SK-N-SH (cell line): ENCODE results near the gene ZFAND2A.
A peak's percentile ranks its signal among the peaks of the same experiment; 100 is the strongest.

ENCODE experiments used
- CHD2 ChIP-seq: fragments of 150-350 bp; IDR thresholded peaks from 2 replicates; pipeline ENCODE4 v1.6.1; 2018; ENCODE audit warnings: low read length; ENCODE audit not compliant: partially characterized antibody
- ELF1 ChIP-seq: IDR thresholded peaks from 2 replicates; pipeline ENCODE4 v1.4.0; 2012
- GABPA ChIP-seq: IDR thresholded peaks from 2 replicates; pipeline ENCODE4 v1.4.0; 2012; ENCODE audit warnings: low read depth, mild to moderate bottlenecking
- TAF1 ChIP-seq: IDR thresholded peaks from 2 replicates; pipeline ENCODE4 v1.6.1; 2012; ENCODE audit warnings: low read depth, mild to moderate bottlenecking, low read length, moderate library complexity, borderline replicate concordance
- YY1 ChIP-seq: IDR thresholded peaks from 2 replicates; pipeline ENCODE4 v1.4.0; 2012; ENCODE audit warnings: low read depth, mild to moderate bottlenecking
- TF ChIP-seq, protein P1 (sequence below): fragments of 200-600 bp; sonication (generic); IDR thresholded peaks from 2 replicates; pipeline ENCODE4 v1.6.1; 2017; ENCODE audit warnings: antibody characterized with exemption, mild to moderate bottlenecking, moderate library complexity
- TF ChIP-seq, protein P2 (sequence below): IDR thresholded peaks from 2 replicates; pipeline ENCODE4 v1.4.0; 2012; ENCODE audit warnings: low read depth

- TF ChIP-seq, protein P1, sequence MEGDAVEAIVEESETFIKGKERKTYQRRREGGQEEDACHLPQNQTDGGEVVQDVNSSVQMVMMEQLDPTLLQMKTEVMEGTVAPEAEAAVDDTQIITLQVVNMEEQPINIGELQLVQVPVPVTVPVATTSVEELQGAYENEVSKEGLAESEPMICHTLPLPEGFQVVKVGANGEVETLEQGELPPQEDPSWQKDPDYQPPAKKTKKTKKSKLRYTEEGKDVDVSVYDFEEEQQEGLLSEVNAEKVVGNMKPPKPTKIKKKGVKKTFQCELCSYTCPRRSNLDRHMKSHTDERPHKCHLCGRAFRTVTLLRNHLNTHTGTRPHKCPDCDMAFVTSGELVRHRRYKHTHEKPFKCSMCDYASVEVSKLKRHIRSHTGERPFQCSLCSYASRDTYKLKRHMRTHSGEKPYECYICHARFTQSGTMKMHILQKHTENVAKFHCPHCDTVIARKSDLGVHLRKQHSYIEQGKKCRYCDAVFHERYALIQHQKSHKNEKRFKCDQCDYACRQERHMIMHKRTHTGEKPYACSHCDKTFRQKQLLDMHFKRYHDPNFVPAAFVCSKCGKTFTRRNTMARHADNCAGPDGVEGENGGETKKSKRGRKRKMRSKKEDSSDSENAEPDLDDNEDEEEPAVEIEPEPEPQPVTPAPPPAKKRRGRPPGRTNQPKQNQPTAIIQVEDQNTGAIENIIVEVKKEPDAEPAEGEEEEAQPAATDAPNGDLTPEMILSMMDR: peak; percentile 91
- TF ChIP-seq YY1: no peak
- TF ChIP-seq GABPA: peak; percentile 57
- peak; percentile 64 for TF ChIP-seq ELF1
- TF ChIP-seq, protein P2, sequence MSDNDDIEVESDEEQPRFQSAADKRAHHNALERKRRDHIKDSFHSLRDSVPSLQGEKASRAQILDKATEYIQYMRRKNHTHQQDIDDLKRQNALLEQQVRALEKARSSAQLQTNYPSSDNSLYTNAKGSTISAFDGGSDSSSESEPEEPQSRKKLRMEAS: peak; percentile 77
- peak; percentile 46; the same call in 1 of the 2 replicates for TF ChIP-seq TAF1
- peak; percentile 18 for TF ChIP-seq CHD2
Observed at GRCh38 chr7:1175967-1176851, 16.2 kb upstream of the ZFAND2A start.
